ENCODE data around the gene HOXA13. TPM values are rescaled to one million over a fixed set of nuclear protein-coding genes. Genes with fewer than 3 reads are reported as not detected.

The HOXA13 gene
- total RNA-seq, 2 experiments from 2014 or later = not detected

GRCh38 chr7:27165089-27165995 is 34.5 kb downstream of the HOXA13 start, which contains the start of gene HOXA9:
HOXA9 (minus strand) TSS chr7:27165537; CDS start chr7:27165457, 80 bp downstream.
- Mint-ChIP-seq H3K27ac (no peak within 1 kb of the TSS), H3K4me3 (peak within 1 kb of the TSS; percentile 52), H3K36me3 (ENCODE audit: low read depth) (no peaks in the 10 kb centered on the region), H3K4me1 (peaks cover 26% of the 10 kb centered on the region), H3K27me3 (peaks cover 70% of the 10 kb centered on the region), H3K9me3 (ENCODE audit: low read depth) (no peaks in the 10 kb centered on the region)
- POLR2A ChIA-PET = no interaction called here
- DNase-seq (peak; percentile 38), ATAC-seq (no peak)
- intact Hi-C loops (cut with DNase I, micrococcal nuclease) = loop anchor here (1.0 to 5.0 kb wide), 4 partner anchors 9 to 1308 kb away; partner anchors contain the start of genes HOXA13 (in 1 of the 2) and HOXA7 (in 1 of the 2)
- CTCF ChIA-PET = interaction anchor here (0.6 to 1.7 kb wide), 5 partner anchors 16 to 1013 kb away, joined by 3 to 10 read pairs (median 3); partner anchors contain the start of genes EVX1 and NFE2L3

GRCh38 chr7:27164367-27165088 is 35.4 kb downstream of the HOXA13 start:
- intact Hi-C loops (cut with DNase I, micrococcal nuclease) = loop anchor here (1.0 to 5.0 kb wide), 4 partner anchors 8 to 1307 kb away; partner anchors contain the start of genes HOXA13 (in 1 of the 2) and HOXA7 (in 1 of the 2)
- no peak for ATAC-seq
- Mint-ChIP-seq H3K9me3 (ENCODE audit: low read depth) (no peaks in the 10 kb centered on the region), H3K4me3 (peak overlapping the region; percentile 33), H3K4me1 (peaks cover 28% of the 10 kb centered on the region), H3K27me3 (peaks cover 73% of the 10 kb centered on the region), H3K36me3 (ENCODE audit: low read depth) (no peaks in the 10 kb centered on the region), H3K27ac (no peak overlapping the region)
- ChIA-PET POLR2A (interaction anchor here (0.7 kb wide), 1 partner anchor 32 kb away, joined by 3 read pairs; no protein-coding TSS in a partner anchor), CTCF (interaction anchor here (0.6 to 1.2 kb wide), 4 partner anchors 15 to 1124 kb away, joined by 3 to 5 read pairs (median 4); no protein-coding TSS in a partner anchor)
- peak; percentile 32 for DNase-seq

GRCh38 chr7:27164045-27164366 is 35.9 kb downstream of the HOXA13 start:
- H3K4me1 Mint-ChIP-seq = peaks cover 28% of the 10 kb centered on the region
- intact Hi-C loops (cut with DNase I, micrococcal nuclease) = loop anchor here in 1 of 2 experiments (2.0 kb wide), 1 partner anchor 1303 kb away; no protein-coding TSS in a partner anchor
- POLR2A ChIA-PET = interaction anchor here (0.7 kb wide), 1 partner anchor 32 kb away, joined by 3 read pairs; no protein-coding TSS in a partner anchor
- ATAC-seq (no peak), DNase-seq (no peak)
- H3K36me3 Mint-ChIP-seq (ENCODE audit: low read depth) = no peaks in the 10 kb centered on the region
- no peak overlapping the region for H3K27ac Mint-ChIP-seq
- H3K27me3 Mint-ChIP-seq = peaks cover 75% of the 10 kb centered on the region
- H3K9me3 Mint-ChIP-seq (ENCODE audit: low read depth) = no peaks in the 10 kb centered on the region
- peak overlapping the region; percentile 15 for H3K4me3 Mint-ChIP-seq
- CTCF ChIA-PET = interaction anchor here (0.6 to 2.0 kb wide), 6 partner anchors 14 to 1310 kb away, joined by 3 to 16 read pairs (median 4); no protein-coding TSS in a partner anchor

- no peak overlapping the region for H3K4me3 Mint-ChIP-seq
- ChIA-PET POLR2A (interaction anchor here (0.6 kb wide), 1 partner anchor 14 kb away, joined by 8 read pairs; no protein-coding TSS in a partner anchor), CTCF (interaction anchor here (0.7 to 3.2 kb wide), 11 partner anchors 11 to 1309 kb away, joined by 3 to 25 read pairs (median 4); partner anchors contain the start of gene HOXA3)
- no peaks in the 10 kb centered on the region for H3K36me3 Mint-ChIP-seq (ENCODE audit: low read depth)
- DNase-seq (peak; percentile 3), ATAC-seq (no peak)
- no peaks in the 10 kb centered on the region for H3K9me3 Mint-ChIP-seq (ENCODE audit: low read depth)
- H3K27ac Mint-ChIP-seq = no peak overlapping the region
- H3K27me3 Mint-ChIP-seq = peaks cover 74% of the 10 kb centered on the region
- H3K4me1 Mint-ChIP-seq = peaks cover 26% of the 10 kb centered on the region
- intact Hi-C loops (cut with DNase I, micrococcal nuclease) = loop anchor here in 1 of 2 experiments (2.0 kb wide), 1 partner anchor 1303 kb away; no protein-coding TSS in a partner anchor
Measured at GRCh38 chr7:27163288-27164044, 36.4 kb downstream of the HOXA13 start.

- no peak for DNase-seq
- ChIA-PET POLR2A (interaction anchor here (0.6 kb wide), 1 partner anchor 13 kb away, joined by 8 read pairs; no protein-coding TSS in a partner anchor), CTCF (interaction anchor here (0.7 to 3.2 kb wide), 11 partner anchors 10 to 1309 kb away, joined by 3 to 25 read pairs (median 4); partner anchors contain the start of gene HOXA3)
- no peak for ATAC-seq
- H3K36me3 Mint-ChIP-seq (ENCODE audit: low read depth) = no peaks in the 10 kb centered on the region
- peaks cover 26% of the 10 kb centered on the region for H3K4me1 Mint-ChIP-seq
- intact Hi-C loops (cut with DNase I, micrococcal nuclease) = no loop called here
- no peak overlapping the region for H3K27ac Mint-ChIP-seq
- no peaks in the 10 kb centered on the region for H3K9me3 Mint-ChIP-seq (ENCODE audit: low read depth)
- no peak overlapping the region for H3K4me3 Mint-ChIP-seq
- H3K27me3 Mint-ChIP-seq = peaks cover 74% of the 10 kb centered on the region
Measured at GRCh38 chr7:27162561-27163287, 37.2 kb downstream of the HOXA13 start.

- Mint-ChIP-seq H3K27ac (no peak overlapping the region), H3K9me3 (ENCODE audit: low read depth) (no peaks in the 10 kb centered on the region), H3K36me3 (ENCODE audit: low read depth) (no peaks in the 10 kb centered on the region), H3K4me3 (no peak overlapping the region), H3K27me3 (peaks cover 74% of the 10 kb centered on the region), H3K4me1 (peaks cover 22% of the 10 kb centered on the region)
- intact Hi-C loops (cut with DNase I, micrococcal nuclease) = loop anchor here (1.0 to 2.0 kb wide), 6 partner anchors 308 to 793 kb away; no protein-coding TSS in a partner anchor
- DNase-seq (no peak), ATAC-seq (no peak)
- CTCF ChIA-PET = interaction anchor here (0.7 to 3.2 kb wide), 12 partner anchors 11 to 867 kb away, joined by 3 to 25 read pairs (median 4); no protein-coding TSS in a partner anchor
- POLR2A ChIA-PET = no interaction called here
Measured at GRCh38 chr7:27161721-27162560, 38.0 kb downstream of the HOXA13 start.

DNA sequence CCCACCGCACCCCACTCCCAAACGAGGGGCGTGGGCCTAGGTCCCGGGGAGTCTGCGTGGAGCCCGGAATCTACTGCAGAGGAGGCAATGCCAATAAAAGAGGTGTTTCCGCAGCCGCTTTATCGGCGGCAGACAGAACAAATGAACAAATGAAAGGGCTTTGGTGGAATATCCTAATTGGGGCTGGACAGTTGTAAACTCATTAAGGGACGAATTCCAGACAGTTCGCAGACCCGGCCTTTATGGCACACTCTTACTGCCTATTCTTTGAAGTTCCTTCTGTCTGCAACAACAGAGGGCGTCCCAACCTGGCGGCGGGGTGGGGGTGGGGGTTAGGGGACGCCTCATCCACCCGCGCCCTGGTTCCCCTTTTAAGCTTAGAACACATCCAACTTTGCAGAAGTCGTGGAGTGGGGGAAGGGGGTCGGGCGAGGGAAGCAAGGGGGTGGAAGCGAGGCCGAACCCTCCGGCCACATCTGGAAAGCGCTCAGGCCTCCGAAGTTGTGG is 38.6 kb downstream of the HOXA13 start:
- no peak for DNase-seq
- intact Hi-C loops (cut with DNase I, micrococcal nuclease) = loop anchor here (1.0 to 2.0 kb wide), 6 partner anchors 307 to 792 kb away; no protein-coding TSS in a partner anchor
- Mint-ChIP-seq H3K9me3 (ENCODE audit: low read depth) (no peaks in the 10 kb centered on the region), H3K27ac (no peak overlapping the region), H3K4me3 (peak overlapping the region; percentile 62), H3K4me1 (peaks cover 25% of the 10 kb centered on the region), H3K27me3 (peaks cover 75% of the 10 kb centered on the region), H3K36me3 (ENCODE audit: low read depth) (no peaks in the 10 kb centered on the region)
- CTCF ChIA-PET = interaction anchor here (0.6 to 3.2 kb wide), 26 partner anchors 9 to 792 kb away, joined by 3 to 25 read pairs (median 5); partner anchors contain the start of genes HOXA1, HOXA11 and HOXA6
- ATAC-seq = no peak
- POLR2A ChIA-PET = no interaction called here

- CTCF ChIA-PET = interaction anchor here (0.6 to 3.2 kb wide), 25 partner anchors 9 to 791 kb away, joined by 3 to 25 read pairs (median 5); partner anchors contain the start of genes HOXA1, HOXA11 and HOXA6
Measured at GRCh38 chr7:27160546-27161213, 39.2 kb downstream of the HOXA13 start.

More at GRCh38 chr7:27160546-27161213, 39.2 kb downstream of the HOXA13 start:
- Mint-ChIP-seq H3K4me1 (peaks cover 24% of the 10 kb centered on the region), H3K27ac (no peak overlapping the region), H3K4me3 (peak overlapping the region; percentile 62), H3K27me3 (peaks cover 74% of the 10 kb centered on the region), H3K9me3 (ENCODE audit: low read depth) (no peaks in the 10 kb centered on the region), H3K36me3 (ENCODE audit: low read depth) (no peaks in the 10 kb centered on the region)
- POLR2A ChIA-PET = no interaction called here
- DNase-seq (peak; percentile 91), ATAC-seq (peak; percentile 50)
- intact Hi-C loops (cut with DNase I, micrococcal nuclease) = loop anchor here (1.0 to 2.0 kb wide), 6 partner anchors 306 to 792 kb away; no protein-coding TSS in a partner anchor

All from activated CD4-positive, alpha-beta T cell treated with anti-CD3 and anti-CD28 coated beads for 36 hours (primary cell).